K562 (cell line): ENCODE measurements around the gene ANKRD13A. TPM values are rescaled to one million over a fixed set of nuclear protein-coding genes. Genes with fewer than 3 reads are reported as not detected.

Experiments used
- ADNP ChIP-seq: fragments of 200-800 bp; sonication (Bioruptor generic); IDR thresholded peaks from 2 replicates; pipeline ENCODE4 v1.6.1; 2016; ENCODE audit warnings: missing genetic modification characterization, missing compliant biosample characterization
- ATF2 ChIP-seq: sonication (generic); formaldehyde crosslinking; IDR thresholded peaks from 2 replicates; pipeline ENCODE4 v1.8.1; 2022; ENCODE audit warnings: missing genetic modification reagents
- CHAMP1 ChIP-seq: fragments of 450-650 bp; IDR thresholded peaks from 2 replicates; pipeline ENCODE4 v1.6.1; 2016; ENCODE audit warnings: mild to moderate bottlenecking
- IRF9 ChIP-seq: fragments of 450-650 bp; IDR thresholded peaks from 2 replicates; pipeline ENCODE4 v1.6.1; 2016; ENCODE audit warnings: missing biosample characterization, missing genetic modification characterization
- NCOR1 ChIP-seq: fragments of 450-650 bp; IDR thresholded peaks from 2 replicates; pipeline ENCODE4 v1.6.1; 2016; ENCODE audit warnings: mild to moderate bottlenecking, moderate library complexity
- PTRF ChIP-seq: fragments of 450-650 bp; IDR thresholded peaks from 2 replicates; pipeline ENCODE4 v1.6.1; 2016; ENCODE audit warnings: mild to moderate bottlenecking, missing genetic modification characterization, missing compliant biosample characterization
- TAF15 ChIP-seq: fragments of 200-400 bp; formaldehyde crosslinking; IDR thresholded peaks from 2 replicates; pipeline ENCODE4 v1.6.1; 2017; ENCODE audit warnings: mild to moderate bottlenecking, low read depth, low read length, moderate library complexity
- ZNF232 ChIP-seq: sonication (generic); formaldehyde crosslinking; IDR thresholded peaks from 2 replicates; pipeline ENCODE4 v1.8.0; 2022; ENCODE audit warnings: mild to moderate bottlenecking, missing genetic modification reagents
- ZNF239 ChIP-seq: fragments of 250-450 bp; sonication (Bioruptor Pico); IDR thresholded peaks from 2 replicates; pipeline ENCODE4 v1.4.0; 2020; ENCODE audit warnings: mild to moderate bottlenecking
- ZNF695 ChIP-seq: fragments of 450-650 bp; formaldehyde crosslinking; IDR thresholded peaks from 2 replicates; pipeline ENCODE4 v1.4.0; 2020; ENCODE audit warnings: mild to moderate bottlenecking, moderate library complexity
- polyA plus RNA-seq, 8 experiments: library from polyadenylated mRNA; depleted of rRNA in 4 of 8; stranded (reverse) in 5 of 8; unstranded in 3 of 8; fragments of >200 nt; fragmentation: Nextera tagmentation in 2 of 8; fragmentation: Illumina TruSeq in 1 of 8; extraction: Ambion mirVana in 2 of 8; extraction: Trizol in 1 of 8; gene quantifications; 2 replicates each; pipeline versions ENCODE4 v1.2.1 to v1.2.3, GENCODE V29; 2011 to 2014; ENCODE audit warnings: inconsistent platforms in 1 of 8, missing spikeins in 1 of 8
- total RNA-seq, 7 experiments: library from RNA; depleted of rRNA in 6 of 7; stranded (reverse); fragments of >200 nt in 6 of 7; fragmentation: Illumina TruSeq in 2 of 7; extraction: Trizol in 2 of 7; gene quantifications; 2 replicates each; pipeline versions ENCODE4 v1.2.1 to v1.2.3, GENCODE V29; 2011 to 2021; ENCODE audit warnings: low replicate concordance in 1 of 7
- TF ChIP-seq, protein P1 (sequence below): fragments of 450-650 bp; IDR thresholded peaks from 2 replicates; pipeline ENCODE4 v1.6.1; 2017; ENCODE audit warnings: mild to moderate bottlenecking, moderate library complexity

ANKRD13A gene
- total and polyA plus RNA-seq, 9 of the 15 experiments (the other 6 are each of a cell fraction or from before 2014, with no cell fraction given), result 5.0 to 55.0 (median 41.5) TPM

DNA sequence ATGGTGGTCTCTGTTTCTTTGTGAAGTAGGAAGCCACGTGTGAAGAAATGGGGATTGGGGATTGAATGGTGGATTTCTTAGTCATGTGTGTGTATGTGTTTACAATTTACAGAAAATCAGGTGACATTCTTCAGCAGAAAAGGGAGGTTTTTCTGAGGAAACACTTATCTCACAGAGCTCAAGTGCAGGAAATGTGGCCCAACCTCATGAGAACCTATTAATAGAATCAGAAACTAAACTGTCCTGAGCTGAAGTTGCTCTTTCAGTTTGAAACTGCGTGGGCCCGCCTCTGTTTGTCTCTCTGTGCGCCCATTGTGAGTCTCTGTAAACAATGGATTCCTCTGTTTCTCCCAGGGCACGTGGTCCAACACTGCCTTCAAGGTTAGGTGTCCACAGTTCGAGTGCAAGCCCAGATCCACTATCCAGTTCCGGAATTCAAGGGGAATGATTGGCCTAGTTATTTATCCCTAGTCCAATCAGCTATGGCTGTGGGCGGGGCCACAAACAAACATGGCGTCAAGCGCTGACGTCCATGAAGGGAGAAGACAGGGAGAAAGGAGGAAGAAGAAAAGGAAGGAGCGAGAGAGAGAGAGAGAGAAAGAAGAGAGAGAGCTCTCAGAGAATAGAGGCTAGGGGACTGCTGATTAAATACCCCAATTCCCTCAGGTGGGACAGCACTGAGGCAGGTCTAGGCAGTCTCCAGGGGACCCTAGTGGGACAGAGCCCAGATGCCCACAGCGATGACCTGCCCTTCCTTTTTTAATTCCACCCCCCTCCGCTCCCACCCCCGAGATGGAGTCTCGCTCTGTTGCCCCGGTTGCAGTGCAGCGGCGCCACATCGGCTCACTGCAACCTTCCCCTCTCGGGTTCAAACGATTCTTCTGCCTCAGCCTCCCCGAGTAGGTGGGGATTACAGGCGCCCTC is 80.5 kb downstream of the ANKRD13A start (continued):
- peak; percentile 13; the same call in 1 of the 2 replicates for TF ChIP-seq IRF9
- peak; percentile 25; the same call in 1 of the 2 replicates for TF ChIP-seq PTRF (tag)
- TF ChIP-seq NCOR1, result peak; percentile 71
- peak; percentile 61 for TF ChIP-seq ZNF239 (CRISPR knock-in tag)
- no peak for TF ChIP-seq TAF15
- TF ChIP-seq CHAMP1, result 0 out of 2 replicates have a peak, but pooled peaks have one; percentile 14
- TF ChIP-seq ATF2 (CRISPR knock-in tag), result no peak
- no peak; the same call in 1 of the 2 replicates for TF ChIP-seq ADNP (tag)
- no peak for TF ChIP-seq ZNF695 (CRISPR knock-in tag)
- TF ChIP-seq, protein P1, sequence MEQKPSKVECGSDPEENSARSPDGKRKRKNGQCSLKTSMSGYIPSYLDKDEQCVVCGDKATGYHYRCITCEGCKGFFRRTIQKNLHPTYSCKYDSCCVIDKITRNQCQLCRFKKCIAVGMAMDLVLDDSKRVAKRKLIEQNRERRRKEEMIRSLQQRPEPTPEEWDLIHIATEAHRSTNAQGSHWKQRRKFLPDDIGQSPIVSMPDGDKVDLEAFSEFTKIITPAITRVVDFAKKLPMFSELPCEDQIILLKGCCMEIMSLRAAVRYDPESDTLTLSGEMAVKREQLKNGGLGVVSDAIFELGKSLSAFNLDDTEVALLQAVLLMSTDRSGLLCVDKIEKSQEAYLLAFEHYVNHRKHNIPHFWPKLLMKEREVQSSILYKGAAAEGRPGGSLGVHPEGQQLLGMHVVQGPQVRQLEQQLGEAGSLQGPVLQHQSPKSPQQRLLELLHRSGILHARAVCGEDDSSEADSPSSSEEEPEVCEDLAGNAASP, result no peak
- TF ChIP-seq ZNF232, result no peak
